H1 (cell line): ENCODE results near the gene PECR. TPM values are rescaled to one million over a fixed set of nuclear protein-coding genes. Genes with fewer than 3 reads are reported as not detected.

Experiments used
- CTCF ChIA-PET: fragments of 300-600 bp; sonication (Branson Sonifier 250); formaldehyde crosslinking; loops from one replicate; lab custom pipeline; 2021; ENCODE audit not compliant: partially characterized antibody; lab: Charles Lee
- POLR2A ChIA-PET: fragments of 300-600 bp; sonication (Branson Sonifier 250); formaldehyde crosslinking; loops from one replicate; lab custom pipeline; 2021; ENCODE audit warnings: inconsistent platforms; ENCODE audit not compliant: partially characterized antibody; lab: Charles Lee
- DNase-seq, 2 experiments: peaks; one replicate each; pipeline versions ENCODE4 v3.0.0 to v3.0.0-alpha.2; 2010 to 2022; ENCODE audit warnings: low spot score in 2 of 2, low read depth in 1 of 2, mixed read lengths in 1 of 2
- FAIRE-seq: peaks from 2 replicates; lab custom pipeline; 2011; peaks lifted over from hg19 to GRCh38; lab: Jason Lieb, UNC
- H2AFZ ChIP-seq: 2 replicates; pipeline ENCODE4 v1.8.1; 2012; ENCODE audit warnings: low read length, inconsistent platforms
- H2AK5ac ChIP-seq: 2 replicates; pipeline ENCODE4 v1.6.1; 2013; ENCODE audit warnings: low read depth, low read length
- H2BK120ac ChIP-seq: replicated peaks from 2 replicates; pipeline ENCODE3; 2013; ENCODE audit warnings: low read depth, low read length, inconsistent platforms
- H2BK12ac ChIP-seq: 2 replicates; pipeline ENCODE4 v1.6.1; 2013; ENCODE audit warnings: low read depth, low read length
- H2BK15ac ChIP-seq: 2 replicates; pipeline ENCODE4 v1.6.1; 2013; ENCODE audit warnings: low read length
- H2BK20ac ChIP-seq: 2 replicates; pipeline ENCODE4 v1.6.1; 2013; ENCODE audit warnings: low read length
- H2BK5ac ChIP-seq: 2 replicates; pipeline ENCODE4 v1.6.1; 2013; ENCODE audit warnings: low read depth, low read length
- H3K14ac ChIP-seq: 2 replicates; pipeline ENCODE4 v1.6.1; 2013; ENCODE audit warnings: inconsistent platforms; ENCODE audit not compliant: insufficient read length
- H3K18ac ChIP-seq: 2 replicates; pipeline ENCODE4 v1.6.1; 2013; ENCODE audit warnings: low read length; ENCODE audit errors: extremely low read depth
- H3K23ac ChIP-seq: 2 replicates; pipeline ENCODE4 v1.6.1; 2013; ENCODE audit warnings: inconsistent platforms; ENCODE audit not compliant: insufficient read length
- H3K23me2 ChIP-seq: 2 replicates; pipeline ENCODE4 v1.6.1; 2013; ENCODE audit warnings: low read depth, low read length
- H3K27ac ChIP-seq: 2 replicates; pipeline ENCODE4 v1.6.1; 2011; ENCODE audit warnings: low read depth, low read length, inconsistent platforms
- H3K27me3 ChIP-seq, 4 experiments: replicated peaks in 1 of 4; 1 replicate in 1 of 4; 2 replicates in 3 of 4; pipeline versions ENCODE4 v1.6.1 to v1.8.1; 2011 to 2013; ENCODE audit warnings: low read length in 3 of 4, mild to moderate bottlenecking in 3 of 4, inconsistent platforms in 2 of 4, mixed read lengths in 2 of 4, moderate library complexity in 1 of 4; ENCODE audit not compliant: control insufficient read depth in 3 of 4, insufficient read depth in 3 of 4; ENCODE audit errors: extremely low read depth in 1 of 4
- H3K36me3 ChIP-seq, 4 experiments: 2 replicates each; pipeline versions ENCODE4 v1.6.1 to v1.8.1; 2011 to 2013; ENCODE audit warnings: mild to moderate bottlenecking in 4 of 4, low read length in 3 of 4, moderate library complexity in 2 of 4, control low read depth in 1 of 4, inconsistent platforms in 1 of 4; ENCODE audit not compliant: insufficient read depth in 4 of 4, control insufficient read depth in 2 of 4
- H3K4ac ChIP-seq: replicated peaks from 2 replicates; pipeline ENCODE3; 2013; ENCODE audit warnings: low read length, low read depth, mixed read lengths, inconsistent platforms; ENCODE audit not compliant: insufficient read length
- H3K4me1 ChIP-seq, 4 experiments: replicated peaks in 1 of 4; 1 replicate in 1 of 4; 2 replicates in 3 of 4; pipeline versions ENCODE4 v1.6.1 to v1.8.1; 2011 to 2013; ENCODE audit warnings: low read length in 3 of 4, inconsistent platforms in 2 of 4, mixed read lengths in 1 of 4; ENCODE audit not compliant: insufficient read depth in 4 of 4, control insufficient read depth in 3 of 4
- H3K4me2 ChIP-seq, 2 experiments: 2 replicates each; pipeline versions ENCODE4 v1.6.1 to v1.8.1; 2011 to 2013; ENCODE audit warnings: low read depth in 2 of 2, low read length in 2 of 2, control low read depth in 1 of 2, inconsistent platforms in 1 of 2, mild to moderate bottlenecking in 1 of 2; ENCODE audit not compliant: insufficient read depth in 1 of 2
- H3K4me3 ChIP-seq, 4 experiments: fragments of 200-600, 300-600 bp in 1 of 4; sonication (generic), shearing (Covaris generic), sonication (Bioruptor Twin) in 1 of 4; 2 replicates each; pipeline versions ENCODE4 v1.5.1 to v1.8.1; 2011 to 2016; ENCODE audit warnings: low read length in 4 of 4, low read depth in 3 of 4, control low read depth in 2 of 4, inconsistent platforms in 2 of 4, mild to moderate bottlenecking in 2 of 4, mixed read lengths in 1 of 4, moderate library complexity in 1 of 4; ENCODE audit not compliant: insufficient read depth in 2 of 4; ENCODE audit errors: extremely low read depth in 1 of 4
- H3K56ac ChIP-seq: replicated peaks from 2 replicates; pipeline ENCODE3; 2013; ENCODE audit warnings: low read depth, mild to moderate bottlenecking, mixed read lengths, low read length, inconsistent platforms; ENCODE audit not compliant: insufficient read length
- H3K79me1 ChIP-seq: 2 replicates; pipeline ENCODE4 v1.6.1; 2013; ENCODE audit warnings: low read depth, low read length, control low read depth
- H3K79me2 ChIP-seq, 2 experiments: 2 replicates each; pipeline versions ENCODE4 v1.6.1 to v1.8.1; 2012 to 2013; ENCODE audit warnings: low read length in 2 of 2, mild to moderate bottlenecking in 2 of 2, inconsistent platforms in 1 of 2; ENCODE audit not compliant: insufficient read depth in 2 of 2, control insufficient read depth in 1 of 2
- H3K9ac ChIP-seq, 4 experiments: replicated peaks in 1 of 4; 1 replicate in 1 of 4; 2 replicates in 3 of 4; pipeline versions ENCODE4 v1.6.1 to v1.8.1; 2011 to 2013; ENCODE audit warnings: low read depth in 3 of 4, low read length in 3 of 4, control low read depth in 2 of 4, mild to moderate bottlenecking in 2 of 4, moderate library complexity in 2 of 4, inconsistent platforms in 1 of 4; ENCODE audit errors: extremely low read depth in 1 of 4
- H3K9me3 ChIP-seq, 2 experiments: 2 replicates each; pipeline versions ENCODE4 v1.6.1 to v1.8.1; 2012 to 2013; ENCODE audit warnings: mild to moderate bottlenecking in 2 of 2, moderate library complexity in 2 of 2, control low read depth in 1 of 2, inconsistent platforms in 1 of 2, low read depth in 1 of 2, low read length in 1 of 2, mixed read lengths in 1 of 2; ENCODE audit not compliant: insufficient read depth in 2 of 2
- H4K20me1 ChIP-seq, 2 experiments: replicated peaks in 1 of 2; 2 replicates each; pipeline versions ENCODE3 to v1.8.1; 2011 to 2013; ENCODE audit warnings: inconsistent platforms in 2 of 2, low read length in 2 of 2, mild to moderate bottlenecking in 1 of 2; ENCODE audit not compliant: insufficient read depth in 2 of 2, control insufficient read depth in 1 of 2
- H4K5ac ChIP-seq: 2 replicates; pipeline ENCODE4 v1.6.1; 2013; ENCODE audit warnings: low read length, low read depth, mixed read lengths, inconsistent platforms; ENCODE audit not compliant: insufficient read length
- H4K8ac ChIP-seq: 2 replicates; pipeline ENCODE4 v1.8.0; 2013; ENCODE audit warnings: mild to moderate bottlenecking, moderate library complexity, low read length, inconsistent platforms; ENCODE audit not compliant: insufficient read depth; ENCODE audit errors: extremely low read depth
- H4K91ac ChIP-seq: replicated peaks from 2 replicates; pipeline ENCODE3; 2013; ENCODE audit warnings: low read length, mixed read lengths, inconsistent platforms; ENCODE audit not compliant: insufficient read length
- CHD2 ChIP-seq: IDR thresholded peaks from 2 replicates; pipeline ENCODE4 v1.6.1; 2012; ENCODE audit warnings: low read length, improper control_type of control experiment
- JUND ChIP-seq: IDR thresholded peaks from 2 replicates; pipeline ENCODE4 v1.6.1; 2011; ENCODE audit warnings: mild to moderate bottlenecking, improper control_type of control experiment, low read length
- NRF1 ChIP-seq: IDR thresholded peaks from 2 replicates; pipeline ENCODE4 v1.6.1; 2011; ENCODE audit warnings: mild to moderate bottlenecking, low read depth, low read length, improper control_type of control experiment
- POLR2A ChIP-seq, 2 experiments: IDR thresholded peaks; 1 replicate in 1 of 2; 2 replicates in 1 of 2; pipeline ENCODE4 v1.6.1; 2011; ENCODE audit warnings: low read depth in 2 of 2, low read length in 2 of 2, mild to moderate bottlenecking in 2 of 2; ENCODE audit errors: control extremely low read depth in 1 of 2
- RAD21 ChIP-seq, 2 experiments: IDR thresholded peaks in 1 of 2; conservative IDR thresholded peaks in 1 of 2; 2 replicates each; pipeline ENCODE4 v1.6.1; 2011; ENCODE audit warnings: low read depth in 2 of 2, low read length in 2 of 2, improper control_type of control experiment in 1 of 2, inconsistent platforms in 1 of 2, mild to moderate bottlenecking in 1 of 2, moderate library complexity in 1 of 2
- SP4 ChIP-seq: IDR thresholded peaks from 2 replicates; pipeline ENCODE4 v1.6.1; 2012; ENCODE audit warnings: low read length, inconsistent platforms
- SUZ12 ChIP-seq: fragments of 200-600 bp; sonication (generic); IDR thresholded peaks from 2 replicates; pipeline ENCODE4 v1.6.1; 2012; ENCODE audit warnings: mild to moderate bottlenecking, inconsistent platforms, low read length, moderate library complexity, mixed read lengths
- WGBS, 2 experiments: shearing (Covaris generic) in 1 of 2; methylation state at CpG; one replicate each; pipeline versions ENCODE4 v1.1.6 to v1.1.7; 2013 to 2015; ENCODE audit warnings: low lambda C conversion rate in 2 of 2, mixed read lengths in 2 of 2, inconsistent platforms in 1 of 2, low coverage in 1 of 2, missing lambda C conversion rate in 1 of 2; ENCODE audit not compliant: insufficient replicate concordance in 2 of 2, insufficient coverage in 1 of 2, insufficient read length in 1 of 2; ENCODE audit errors: extremely low coverage in 1 of 2, missing lambda C conversion rate in 1 of 2; 5-methylcytosine and 5-hydroxymethylcytosine counted together
- polyA plus RNA-seq, 7 experiments: library from polyadenylated mRNA; depleted of rRNA in 3 of 7; stranded (reverse) in 5 of 7; unstranded in 2 of 7; fragments of >200 nt in 5 of 7; fragments of 200-250 nt in 2 of 7; gene quantifications; 1 replicate in 5 of 7; 2 replicates in 1 of 7; 4 replicates in 1 of 7; pipeline versions ENCODE4 v1.2.1 to v1.2.3, GENCODE V29; 2011 to 2013; ENCODE audit warnings: missing spikeins in 2 of 7, mixed read lengths in 2 of 7
- total RNA-seq: library from RNA; stranded (reverse); fragmentation: NEBNext Ultra II Directional; extraction: Animal tissue kit (Norgen Biotek cat#: 25700); gene quantifications from 2 replicates; pipeline ENCODE4 v1.2.1, GENCODE V29; 2021
- TF ChIP-seq, protein P1 (sequence below): IDR thresholded peaks from 2 replicates; pipeline ENCODE4 v1.6.1; 2011; ENCODE audit warnings: low read length, improper control_type of control experiment

The PECR gene
- total and polyA plus RNA-seq, 2 of the 8 experiments (the other 6 are each of a cell fraction or from before 2014, with no cell fraction given), result 15.9 to 19.2 TPM

DNA sequence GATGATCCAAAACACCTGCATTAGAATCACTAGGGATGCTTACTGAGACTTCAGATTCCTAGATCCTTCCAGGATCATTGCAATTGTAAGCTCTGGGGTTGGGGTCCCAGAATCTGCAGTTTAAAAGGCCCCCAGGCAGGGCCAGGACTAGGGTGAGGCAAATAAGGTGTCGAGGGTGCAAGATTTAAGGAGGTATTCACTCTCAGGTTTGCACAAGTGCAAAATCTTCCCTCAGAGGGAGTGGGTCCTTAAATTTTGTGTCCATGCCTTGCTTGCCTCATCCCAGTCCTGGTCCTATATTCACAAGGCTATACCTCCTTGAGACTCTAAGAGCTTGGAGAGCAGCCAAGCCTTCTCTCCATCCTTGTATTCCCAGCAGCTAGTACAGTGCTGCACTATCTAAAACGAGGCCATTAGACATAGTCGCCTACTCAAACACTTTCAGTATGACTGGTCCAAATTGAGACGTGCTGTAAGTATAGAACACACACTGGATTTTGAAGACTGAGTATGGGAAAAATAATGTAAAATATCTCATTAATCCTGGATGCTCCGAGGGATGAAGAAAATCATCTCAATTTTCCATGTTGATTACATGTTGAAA lies 36.6 kb downstream of the PECR start:
- Histone ChIP-seq H3K56ac (no peak overlapping the region), H3K9ac (no peak overlapping the region), H3K27me3 (no peaks in the 10 kb centered on the region), H4K5ac (no peak overlapping the region), H3K36me3 (peaks cover 0 to 14% (median 4%) of the 10 kb centered on the region in 4 experiments; a peak in 4 of 8 replicates), H2BK120ac (no peak overlapping the region), H3K79me2 (no peaks in the 10 kb centered on the region), H3K4me2 (no peak overlapping the region), H2AFZ (no peak overlapping the region), H3K4me1 (no peaks in the 10 kb centered on the region), H3K79me1 (0 out of 2 replicates have a peak, but pooled peaks cover 2% of the 10 kb centered on the region), H4K91ac (no peak overlapping the region), H3K23ac (no peak overlapping the region), H2BK5ac (no peak overlapping the region), H3K18ac (no peak overlapping the region), H3K27ac (no peak overlapping the region), H2BK12ac (no peak overlapping the region), H4K20me1 (peaks cover 0 to 2% of the 10 kb centered on the region in 2 experiments), H3K23me2 (no peaks in the 10 kb centered on the region), H4K8ac (no peak overlapping the region), H3K9me3 (no peaks in the 10 kb centered on the region), H3K4ac (no peak overlapping the region), H2AK5ac (no peak overlapping the region), H2BK15ac (no peak overlapping the region), H3K14ac (no peak overlapping the region), H2BK20ac (no peak overlapping the region), H3K4me3 (no peak overlapping the region)
- no peak for DNase-seq
- ChIA-PET CTCF (interaction anchor here (0.8 to 3.2 kb wide), 8 partner anchors 8 to 65 kb away, joined by 3 to 33 read pairs (median 3); no protein-coding TSS in a partner anchor), POLR2A (interaction anchor here (1.2 to 2.3 kb wide), 4 partner anchors 13 to 75 kb away, joined by 3 to 6 read pairs (median 4); no protein-coding TSS in a partner anchor)
- WGBS, 2 experiments, result 96% methylated on average over 5 of the region's 5 CpGs; no CpG with 5 or more reads in 1 of the 2 experiments
- no peak for FAIRE-seq
- no peak for TF ChIP-seq SP4
- TF ChIP-seq, protein P1, sequence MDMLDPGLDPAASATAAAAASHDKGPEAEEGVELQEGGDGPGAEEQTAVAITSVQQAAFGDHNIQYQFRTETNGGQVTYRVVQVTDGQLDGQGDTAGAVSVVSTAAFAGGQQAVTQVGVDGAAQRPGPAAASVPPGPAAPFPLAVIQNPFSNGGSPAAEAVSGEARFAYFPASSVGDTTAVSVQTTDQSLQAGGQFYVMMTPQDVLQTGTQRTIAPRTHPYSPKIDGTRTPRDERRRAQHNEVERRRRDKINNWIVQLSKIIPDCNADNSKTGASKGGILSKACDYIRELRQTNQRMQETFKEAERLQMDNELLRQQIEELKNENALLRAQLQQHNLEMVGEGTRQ, result no peak
- TF ChIP-seq RAD21 (IDR thresholded peaks at IDR 0.05 in 1 of 2, conservative IDR thresholded peaks at IDR 0.05 in 1 of 2; ENCODE audit: low read depth in 2 of 2, low read length in 2 of 2), result no peak
- TF ChIP-seq JUND, result no peak
- TF ChIP-seq POLR2A (IDR thresholded peaks at IDR 0.05; ENCODE audit: control extremely low read depth in 1 of 2, low read depth in 2 of 2, low read length in 2 of 2), result no peak
- no peak for TF ChIP-seq NRF1
- no peak for TF ChIP-seq CHD2
- TF ChIP-seq SUZ12, result no peak
